SK-N-SH treated with all-trans-retinoic acid at 6 μM for 48 hours (cell line): ENCODE results near the gene AMPD3.

Experiments used
- ATAC-seq: fragments of 200-7000 bp; cut with Tn5 transposase; 3 replicates; pipeline ENCODE4 v1.9.1; 2020; ENCODE audit warnings: mild to moderate bottlenecking, moderate library complexity
- ARNTL ChIP-seq: fragments of 450-650 bp; formaldehyde crosslinking; IDR thresholded peaks from 2 replicates; pipeline ENCODE4 v1.5.0; 2020; ENCODE audit warnings: low read depth, mild to moderate bottlenecking, moderate library complexity, borderline replicate concordance
- BACH2 ChIP-seq: fragments of 250-450 bp; sonication (Bioruptor Pico); IDR thresholded peaks from 2 replicates; pipeline ENCODE4 v1.9.0; 2021; ENCODE audit warnings: mild to moderate bottlenecking, borderline replicate concordance
- CSDC2 ChIP-seq: fragments of 250-450 bp; sonication (Bioruptor Pico); IDR thresholded peaks from 2 replicates; pipeline ENCODE4 v1.5.0; 2020; ENCODE audit warnings: mild to moderate bottlenecking, moderate library complexity
- OSR1 ChIP-seq: fragments of 250-450 bp; sonication (Bioruptor Pico); IDR thresholded peaks from 2 replicates; pipeline ENCODE4 v1.8.0; 2022; ENCODE audit warnings: moderate library complexity, mild to moderate bottlenecking, inconsistent platforms
- PPARA ChIP-seq: fragments of 250-450 bp; sonication (Bioruptor Pico); IDR thresholded peaks from 2 replicates; pipeline ENCODE4 v1.5.0; 2020; ENCODE audit warnings: mild to moderate bottlenecking, borderline replicate concordance
- RARB ChIP-seq: fragments of 250-450 bp; sonication (Bioruptor Pico); IDR thresholded peaks from 2 replicates; pipeline ENCODE4 v1.8.0; 2021; ENCODE audit warnings: mild to moderate bottlenecking, moderate library complexity
- SNAI2 ChIP-seq: fragments of 250-450 bp; sonication (Bioruptor Pico); IDR thresholded peaks from 2 replicates; pipeline ENCODE4 v1.5.0; 2020; ENCODE audit warnings: mild to moderate bottlenecking, moderate library complexity
- TCF4 ChIP-seq: fragments of 250-450 bp; sonication (Bioruptor Pico); IDR thresholded peaks from 2 replicates; pipeline ENCODE4 v1.8.0; 2021; ENCODE audit warnings: mild to moderate bottlenecking, moderate library complexity, borderline replicate concordance
- ZC3H10 ChIP-seq: fragments of 250-450 bp; sonication (Bioruptor Pico); IDR thresholded peaks from 2 replicates; pipeline ENCODE4 v1.5.1; 2021; ENCODE audit warnings: mild to moderate bottlenecking, moderate library complexity
- ZFP3 ChIP-seq: fragments of 250-450 bp; sonication (Bioruptor Pico); IDR thresholded peaks from 2 replicates; pipeline ENCODE4 v1.5.0; 2020; ENCODE audit warnings: mild to moderate bottlenecking, moderate library complexity
- ZFP30 ChIP-seq: fragments of 450-650 bp; formaldehyde crosslinking; IDR thresholded peaks from 2 replicates; pipeline ENCODE4 v1.5.0; 2022; ENCODE audit warnings: mild to moderate bottlenecking, moderate library complexity
- ZNF565 ChIP-seq: fragments of 450-650 bp; formaldehyde crosslinking; conservative IDR thresholded peaks from 2 replicates; pipeline ENCODE4 v1.5.0; 2020; ENCODE audit warnings: low read depth, mild to moderate bottlenecking, moderate library complexity
- ZNF70 ChIP-seq: fragments of 450-650 bp; formaldehyde crosslinking; IDR thresholded peaks from 2 replicates; pipeline ENCODE4 v1.5.0; 2020; ENCODE audit warnings: mild to moderate bottlenecking, moderate library complexity
- ZNF8 ChIP-seq: fragments of 450-650 bp; formaldehyde crosslinking; IDR thresholded peaks from 2 replicates; pipeline ENCODE4 v1.5.0; 2020; ENCODE audit warnings: mild to moderate bottlenecking, moderate library complexity
- TF ChIP-seq, protein P1 (sequence below): fragments of 250-450 bp; sonication (Bioruptor Pico); IDR thresholded peaks from 2 replicates; pipeline ENCODE4 v1.8.0; 2020; ENCODE audit warnings: mild to moderate bottlenecking, moderate library complexity, borderline replicate concordance
- TF ChIP-seq, protein P2 (sequence below): fragments of 250-450 bp; sonication (Bioruptor Pico); IDR thresholded peaks from 2 replicates; pipeline ENCODE4 v1.8.0; 2021; ENCODE audit warnings: low read depth, mild to moderate bottlenecking, moderate library complexity, borderline replicate concordance
- TF ChIP-seq, protein P3 (sequence below): fragments of 250-450 bp; sonication (Bioruptor Pico); IDR thresholded peaks from 2 replicates; pipeline ENCODE4 v1.5.1; 2020; ENCODE audit warnings: low read depth, mild to moderate bottlenecking, moderate library complexity
- TF ChIP-seq, protein P4 (sequence below): fragments of 250-450 bp; sonication (Bioruptor Pico); IDR thresholded peaks from 2 replicates; pipeline ENCODE4 v1.5.1; 2021; ENCODE audit warnings: mild to moderate bottlenecking, moderate library complexity
- TF ChIP-seq, protein P5 (sequence below): fragments of 250-450 bp; sonication (Bioruptor Pico); IDR thresholded peaks from 2 replicates; pipeline ENCODE4 v1.5.0; 2020; ENCODE audit warnings: mild to moderate bottlenecking, moderate library complexity

The AMPD3 gene

DNA sequence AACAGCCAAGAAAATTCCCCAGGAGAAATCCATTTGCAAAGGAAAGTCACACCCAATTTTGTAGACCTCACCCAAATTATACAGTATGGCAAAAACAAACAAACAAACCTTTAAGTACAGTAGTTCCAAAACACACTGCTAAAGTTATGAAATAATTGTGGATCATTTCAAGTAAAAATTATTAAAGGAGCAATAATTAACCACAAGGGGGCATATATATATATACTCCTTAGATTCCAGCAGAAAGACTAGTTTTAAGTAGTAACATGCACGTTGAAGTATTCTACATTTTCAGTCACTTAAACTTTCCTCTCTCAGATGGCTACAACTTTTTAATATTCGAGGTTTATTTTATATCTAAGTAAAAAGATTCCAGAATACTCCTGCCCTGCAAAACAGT lies 59.1 kb downstream of the AMPD3 start:
- no peak for ATAC-seq
- TF ChIP-seq ARNTL (CRISPR knock-in tag) (no peak), PPARA (CRISPR knock-in tag) (no peak), ZFP30 (CRISPR knock-in tag) (no peak), TCF4 (no peak), OSR1 (CRISPR knock-in tag) (no peak), CSDC2 (no peak)
- TF ChIP-seq, protein P1, sequence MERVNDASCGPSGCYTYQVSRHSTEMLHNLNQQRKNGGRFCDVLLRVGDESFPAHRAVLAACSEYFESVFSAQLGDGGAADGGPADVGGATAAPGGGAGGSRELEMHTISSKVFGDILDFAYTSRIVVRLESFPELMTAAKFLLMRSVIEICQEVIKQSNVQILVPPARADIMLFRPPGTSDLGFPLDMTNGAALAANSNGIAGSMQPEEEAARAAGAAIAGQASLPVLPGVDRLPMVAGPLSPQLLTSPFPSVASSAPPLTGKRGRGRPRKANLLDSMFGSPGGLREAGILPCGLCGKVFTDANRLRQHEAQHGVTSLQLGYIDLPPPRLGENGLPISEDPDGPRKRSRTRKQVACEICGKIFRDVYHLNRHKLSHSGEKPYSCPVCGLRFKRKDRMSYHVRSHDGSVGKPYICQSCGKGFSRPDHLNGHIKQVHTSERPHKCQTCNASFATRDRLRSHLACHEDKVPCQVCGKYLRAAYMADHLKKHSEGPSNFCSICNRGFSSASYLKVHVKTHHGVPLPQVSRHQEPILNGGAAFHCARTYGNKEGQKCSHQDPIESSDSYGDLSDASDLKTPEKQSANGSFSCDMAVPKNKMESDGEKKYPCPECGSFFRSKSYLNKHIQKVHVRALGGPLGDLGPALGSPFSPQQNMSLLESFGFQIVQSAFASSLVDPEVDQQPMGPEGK (CRISPR knock-in tag) = no peak
- TF ChIP-seq, all 23 proteins: peak for 0

DNA sequence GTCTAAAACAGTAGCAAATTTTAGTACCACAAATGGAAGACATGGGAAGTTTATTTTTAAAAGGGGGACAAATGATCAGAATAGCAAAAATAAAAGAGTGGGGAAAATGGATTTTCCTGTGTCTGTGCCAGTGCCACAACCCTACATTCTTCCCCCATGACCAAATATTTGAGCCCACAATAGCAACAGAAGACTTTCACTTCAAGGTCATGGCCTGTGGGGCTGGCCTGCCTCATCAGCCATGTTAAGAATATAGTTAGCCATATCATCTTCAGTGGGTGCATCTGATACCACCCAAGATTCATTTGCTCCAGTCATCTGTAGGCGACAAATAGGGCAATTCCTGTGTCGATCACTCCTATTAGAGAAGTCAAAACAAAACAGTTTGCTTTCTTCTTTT lies 59.6 kb downstream of the AMPD3 start:
- ATAC-seq = peak; percentile 41; the same call in 1 of the 3 replicates
- TF ChIP-seq, protein P2, sequence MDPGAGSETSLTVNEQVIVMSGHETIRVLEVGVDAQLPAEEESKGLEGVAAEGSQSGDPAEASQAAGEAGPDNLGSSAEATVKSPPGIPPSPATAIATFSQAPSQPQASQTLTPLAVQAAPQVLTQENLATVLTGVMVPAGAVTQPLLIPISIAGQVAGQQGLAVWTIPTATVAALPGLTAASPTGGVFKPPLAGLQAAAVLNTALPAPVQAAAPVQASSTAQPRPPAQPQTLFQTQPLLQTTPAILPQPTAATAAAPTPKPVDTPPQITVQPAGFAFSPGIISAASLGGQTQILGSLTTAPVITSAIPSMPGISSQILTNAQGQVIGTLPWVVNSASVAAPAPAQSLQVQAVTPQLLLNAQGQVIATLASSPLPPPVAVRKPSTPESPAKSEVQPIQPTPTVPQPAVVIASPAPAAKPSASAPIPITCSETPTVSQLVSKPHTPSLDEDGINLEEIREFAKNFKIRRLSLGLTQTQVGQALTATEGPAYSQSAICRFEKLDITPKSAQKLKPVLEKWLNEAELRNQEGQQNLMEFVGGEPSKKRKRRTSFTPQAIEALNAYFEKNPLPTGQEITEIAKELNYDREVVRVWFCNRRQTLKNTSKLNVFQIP (CRISPR knock-in tag) = no peak
- TF ChIP-seq ZFP30 (CRISPR knock-in tag) (no peak), PPARA (CRISPR knock-in tag) (no peak), BACH2 (CRISPR knock-in tag) (no peak), ARNTL (CRISPR knock-in tag) (no peak), SNAI2 (CRISPR knock-in tag) (no peak), ZFP3 (CRISPR knock-in tag) (no peak), CSDC2 (no peak), ZC3H10 (no peak)
- TF ChIP-seq, protein P3, sequence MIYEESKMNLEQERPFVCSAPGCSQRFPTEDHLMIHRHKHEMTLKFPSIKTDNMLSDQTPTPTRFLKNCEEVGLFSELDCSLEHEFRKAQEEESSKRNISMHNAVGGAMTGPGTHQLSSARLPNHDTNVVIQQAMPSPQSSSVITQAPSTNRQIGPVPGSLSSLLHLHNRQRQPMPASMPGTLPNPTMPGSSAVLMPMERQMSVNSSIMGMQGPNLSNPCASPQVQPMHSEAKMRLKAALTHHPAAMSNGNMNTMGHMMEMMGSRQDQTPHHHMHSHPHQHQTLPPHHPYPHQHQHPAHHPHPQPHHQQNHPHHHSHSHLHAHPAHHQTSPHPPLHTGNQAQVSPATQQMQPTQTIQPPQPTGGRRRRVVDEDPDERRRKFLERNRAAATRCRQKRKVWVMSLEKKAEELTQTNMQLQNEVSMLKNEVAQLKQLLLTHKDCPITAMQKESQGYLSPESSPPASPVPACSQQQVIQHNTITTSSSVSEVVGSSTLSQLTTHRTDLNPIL (CRISPR knock-in tag) = no peak

DNA sequence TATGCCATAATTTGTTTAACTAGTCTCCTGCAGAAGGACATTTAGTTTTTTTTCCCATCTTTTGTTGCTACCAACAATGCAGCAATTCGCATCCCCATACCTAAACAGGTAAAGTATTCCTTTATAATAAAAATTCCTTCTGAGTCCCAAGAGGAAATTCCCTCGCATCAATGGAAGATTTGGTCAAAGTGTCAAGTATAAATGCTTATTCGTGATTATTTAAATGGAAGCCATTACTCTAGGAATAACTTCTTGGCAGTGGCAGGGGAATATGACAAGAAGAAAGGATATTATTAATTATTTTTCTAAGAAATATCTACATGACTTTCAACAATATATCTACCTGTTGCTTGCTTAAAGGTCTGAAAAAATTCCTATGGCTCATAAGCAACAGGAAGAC lies 60.4 kb downstream of the AMPD3 start:
- TF ChIP-seq PPARA (CRISPR knock-in tag) = no peak
- TF ChIP-seq OSR1 (CRISPR knock-in tag) = no peak
- TF ChIP-seq, protein P2 (CRISPR knock-in tag) = no peak
- TF ChIP-seq, protein P3 (CRISPR knock-in tag) = no peak
- TF ChIP-seq ZNF70 (CRISPR knock-in tag) = no peak
- TF ChIP-seq, protein P4, sequence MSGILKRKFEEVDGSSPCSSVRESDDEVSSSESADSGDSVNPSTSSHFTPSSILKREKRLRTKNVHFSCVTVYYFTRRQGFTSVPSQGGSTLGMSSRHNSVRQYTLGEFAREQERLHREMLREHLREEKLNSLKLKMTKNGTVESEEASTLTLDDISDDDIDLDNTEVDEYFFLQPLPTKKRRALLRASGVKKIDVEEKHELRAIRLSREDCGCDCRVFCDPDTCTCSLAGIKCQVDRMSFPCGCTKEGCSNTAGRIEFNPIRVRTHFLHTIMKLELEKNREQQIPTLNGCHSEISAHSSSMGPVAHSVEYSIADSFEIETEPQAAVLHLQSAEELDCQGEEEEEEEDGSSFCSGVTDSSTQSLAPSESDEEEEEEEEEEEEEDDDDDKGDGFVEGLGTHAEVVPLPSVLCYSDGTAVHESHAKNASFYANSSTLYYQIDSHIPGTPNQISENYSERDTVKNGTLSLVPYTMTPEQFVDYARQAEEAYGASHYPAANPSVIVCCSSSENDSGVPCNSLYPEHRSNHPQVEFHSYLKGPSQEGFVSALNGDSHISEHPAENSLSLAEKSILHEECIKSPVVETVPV (CRISPR knock-in tag) = no peak
- TF ChIP-seq TCF4 = no peak
- TF ChIP-seq ARNTL (CRISPR knock-in tag) = no peak
- TF ChIP-seq, protein P5, sequence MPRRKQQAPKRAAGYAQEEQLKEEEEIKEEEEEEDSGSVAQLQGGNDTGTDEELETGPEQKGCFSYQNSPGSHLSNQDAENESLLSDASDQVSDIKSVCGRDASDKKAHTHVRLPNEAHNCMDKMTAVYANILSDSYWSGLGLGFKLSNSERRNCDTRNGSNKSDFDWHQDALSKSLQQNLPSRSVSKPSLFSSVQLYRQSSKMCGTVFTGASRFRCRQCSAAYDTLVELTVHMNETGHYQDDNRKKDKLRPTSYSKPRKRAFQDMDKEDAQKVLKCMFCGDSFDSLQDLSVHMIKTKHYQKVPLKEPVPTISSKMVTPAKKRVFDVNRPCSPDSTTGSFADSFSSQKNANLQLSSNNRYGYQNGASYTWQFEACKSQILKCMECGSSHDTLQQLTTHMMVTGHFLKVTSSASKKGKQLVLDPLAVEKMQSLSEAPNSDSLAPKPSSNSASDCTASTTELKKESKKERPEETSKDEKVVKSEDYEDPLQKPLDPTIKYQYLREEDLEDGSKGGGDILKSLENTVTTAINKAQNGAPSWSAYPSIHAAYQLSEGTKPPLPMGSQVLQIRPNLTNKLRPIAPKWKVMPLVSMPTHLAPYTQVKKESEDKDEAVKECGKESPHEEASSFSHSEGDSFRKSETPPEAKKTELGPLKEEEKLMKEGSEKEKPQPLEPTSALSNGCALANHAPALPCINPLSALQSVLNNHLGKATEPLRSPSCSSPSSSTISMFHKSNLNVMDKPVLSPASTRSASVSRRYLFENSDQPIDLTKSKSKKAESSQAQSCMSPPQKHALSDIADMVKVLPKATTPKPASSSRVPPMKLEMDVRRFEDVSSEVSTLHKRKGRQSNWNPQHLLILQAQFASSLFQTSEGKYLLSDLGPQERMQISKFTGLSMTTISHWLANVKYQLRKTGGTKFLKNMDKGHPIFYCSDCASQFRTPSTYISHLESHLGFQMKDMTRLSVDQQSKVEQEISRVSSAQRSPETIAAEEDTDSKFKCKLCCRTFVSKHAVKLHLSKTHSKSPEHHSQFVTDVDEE (CRISPR knock-in tag) = no peak
- TF ChIP-seq, protein P1 (CRISPR knock-in tag) = no peak
- no peak for TF ChIP-seq ZNF8
- TF ChIP-seq RARB = no peak
- no peak for TF ChIP-seq ZFP30 (CRISPR knock-in tag)
- TF ChIP-seq BACH2 (CRISPR knock-in tag) = no peak
- TF ChIP-seq CSDC2 = no peak
- no peak for TF ChIP-seq ZFP3 (CRISPR knock-in tag)
- no peak for TF ChIP-seq ZC3H10
- TF ChIP-seq SNAI2 (CRISPR knock-in tag) = no peak
- no peak for TF ChIP-seq ZNF565
- no peak for ATAC-seq
